ENCODE results near the gene PLPP3.

DNA sequence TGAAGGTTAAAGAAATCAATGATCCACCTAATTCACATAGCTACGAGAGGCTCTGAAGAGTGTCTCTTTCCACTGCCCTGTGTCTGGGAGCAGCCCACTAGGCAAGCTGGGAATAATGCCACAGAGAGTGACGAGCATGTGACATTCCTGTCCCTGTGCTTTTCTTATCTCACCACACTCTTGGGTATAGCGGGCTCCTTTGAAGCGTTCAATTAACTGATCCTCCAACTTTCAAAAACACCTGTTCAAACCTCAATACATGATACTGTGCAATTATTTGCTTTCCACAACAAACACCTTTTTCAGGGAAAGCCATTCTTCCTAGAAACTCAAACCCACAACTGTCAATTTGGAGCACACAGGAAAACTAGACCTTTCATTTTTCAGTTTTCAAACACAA, 43.4 kb downstream of the PLPP3 start:
- TF ChIP-seq, protein P1, sequence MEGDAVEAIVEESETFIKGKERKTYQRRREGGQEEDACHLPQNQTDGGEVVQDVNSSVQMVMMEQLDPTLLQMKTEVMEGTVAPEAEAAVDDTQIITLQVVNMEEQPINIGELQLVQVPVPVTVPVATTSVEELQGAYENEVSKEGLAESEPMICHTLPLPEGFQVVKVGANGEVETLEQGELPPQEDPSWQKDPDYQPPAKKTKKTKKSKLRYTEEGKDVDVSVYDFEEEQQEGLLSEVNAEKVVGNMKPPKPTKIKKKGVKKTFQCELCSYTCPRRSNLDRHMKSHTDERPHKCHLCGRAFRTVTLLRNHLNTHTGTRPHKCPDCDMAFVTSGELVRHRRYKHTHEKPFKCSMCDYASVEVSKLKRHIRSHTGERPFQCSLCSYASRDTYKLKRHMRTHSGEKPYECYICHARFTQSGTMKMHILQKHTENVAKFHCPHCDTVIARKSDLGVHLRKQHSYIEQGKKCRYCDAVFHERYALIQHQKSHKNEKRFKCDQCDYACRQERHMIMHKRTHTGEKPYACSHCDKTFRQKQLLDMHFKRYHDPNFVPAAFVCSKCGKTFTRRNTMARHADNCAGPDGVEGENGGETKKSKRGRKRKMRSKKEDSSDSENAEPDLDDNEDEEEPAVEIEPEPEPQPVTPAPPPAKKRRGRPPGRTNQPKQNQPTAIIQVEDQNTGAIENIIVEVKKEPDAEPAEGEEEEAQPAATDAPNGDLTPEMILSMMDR (conservative IDR thresholded peaks at IDR 0.05; ENCODE audit: low read depth, low read length): no peak
- no peak for TF ChIP-seq EZH2 (IDR thresholded peaks at IDR 0.05; ENCODE audit: borderline replicate concordance, low read depth, low read length, poor library complexity, severe bottlenecking)

All from A673 (cell line).